ENCODE results near the gene CTDSPL. TPM values are rescaled to one million over a fixed set of nuclear protein-coding genes. Genes with fewer than 3 reads are reported as not detected.

CTDSPL gene
- total and polyA plus RNA-seq, 2 of the 13 experiments (the other 11 are each of a cell fraction or from before 2014, with no cell fraction given): 26.1 to 142 TPM

DNA sequence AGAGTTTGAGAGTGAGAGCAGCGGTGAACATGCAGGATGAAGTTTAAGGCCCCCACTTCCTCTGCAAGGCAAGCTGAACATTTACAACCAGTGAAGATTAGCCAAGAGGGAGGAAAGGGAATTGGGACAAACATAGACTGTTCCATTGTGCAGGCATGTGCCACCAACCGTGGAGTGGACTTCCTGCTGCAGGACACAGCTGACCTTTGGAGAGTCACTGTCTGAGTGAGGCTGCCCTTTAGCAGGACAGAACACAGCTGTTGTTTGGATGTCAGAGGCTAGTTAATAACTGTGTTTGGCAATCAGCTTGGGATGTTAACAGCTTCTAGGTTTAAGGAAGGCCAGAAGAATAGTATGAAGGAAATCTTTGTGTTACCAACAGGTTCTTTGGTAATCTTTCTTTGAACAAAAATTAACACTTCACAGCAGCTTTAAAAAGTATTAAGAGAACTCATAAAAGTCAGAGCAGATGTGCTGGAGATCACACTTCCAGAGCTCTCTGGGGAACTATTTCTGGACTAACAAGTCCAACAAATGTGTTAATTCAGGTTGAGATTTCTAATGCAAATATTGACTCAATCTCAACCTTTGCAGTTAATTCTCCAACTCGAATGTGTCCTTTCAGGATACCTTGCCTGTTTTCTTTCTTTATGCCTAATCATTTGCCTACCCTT is 31.4 kb downstream of the CTDSPL start (continued):
- TF ChIP-seq SAFB2 (CRISPR knock-in tag; IDR thresholded peaks at IDR 0.05; ENCODE audit: borderline replicate concordance, low read depth) (no peak; the same call in 1 of the 2 replicates), GZF1 (CRISPR knock-in tag; IDR thresholded peaks at IDR 0.05) (no peak), ZNF350 (CRISPR knock-in tag; IDR thresholded peaks at IDR 0.05; ENCODE audit: borderline replicate concordance, low read depth) (peak; percentile 47; the same call in 1 of the 2 replicates), TGIF2 (CRISPR knock-in tag; IDR thresholded peaks at IDR 0.05) (peak; percentile 89), ELF3 (CRISPR knock-in tag; IDR thresholded peaks at IDR 0.05) (peak; percentile 98), ZNF510 (CRISPR knock-in tag; IDR thresholded peaks at IDR 0.05; ENCODE audit: low read depth) (no peak), TP53 (CRISPR knock-in tag; conservative IDR thresholded peaks at IDR 0.05) (0 out of 2 replicates have a peak, but pooled peaks have one; percentile 29), MEIS2 (CRISPR knock-in tag; IDR thresholded peaks at IDR 0.05) (peak; percentile 61; the same call in 1 of the 2 replicates), SNRNP70 (IDR thresholded peaks at IDR 0.05; ENCODE audit: low read depth, low read length) (no peak), FOXK1 (CRISPR knock-in tag; IDR thresholded peaks at IDR 0.05; ENCODE audit: borderline replicate concordance, low read depth) (peak; percentile 17; the same call in 1 of the 2 replicates), TBP (CRISPR knock-in tag; IDR thresholded peaks at IDR 0.05) (no peak), CHCHD3 (CRISPR knock-in tag; IDR thresholded peaks at IDR 0.05) (no peak), MLLT10 (CRISPR knock-in tag; IDR thresholded peaks at IDR 0.05) (no peak), SETDB1 (CRISPR knock-in tag; IDR thresholded peaks at IDR 0.05; ENCODE audit: borderline replicate concordance) (no peak), PLRG1 (conservative IDR thresholded peaks at IDR 0.05) (no peak), ZMYM2 (CRISPR knock-in tag; IDR thresholded peaks at IDR 0.05) (no peak), WIZ (CRISPR knock-in tag; IDR thresholded peaks at IDR 0.05) (no peak), TBX3 (IDR thresholded peaks at IDR 0.05; ENCODE audit: borderline replicate concordance) (no peak), FOXK2 (IDR thresholded peaks at IDR 0.05) (no peak)
- TF ChIP-seq, protein P1, sequence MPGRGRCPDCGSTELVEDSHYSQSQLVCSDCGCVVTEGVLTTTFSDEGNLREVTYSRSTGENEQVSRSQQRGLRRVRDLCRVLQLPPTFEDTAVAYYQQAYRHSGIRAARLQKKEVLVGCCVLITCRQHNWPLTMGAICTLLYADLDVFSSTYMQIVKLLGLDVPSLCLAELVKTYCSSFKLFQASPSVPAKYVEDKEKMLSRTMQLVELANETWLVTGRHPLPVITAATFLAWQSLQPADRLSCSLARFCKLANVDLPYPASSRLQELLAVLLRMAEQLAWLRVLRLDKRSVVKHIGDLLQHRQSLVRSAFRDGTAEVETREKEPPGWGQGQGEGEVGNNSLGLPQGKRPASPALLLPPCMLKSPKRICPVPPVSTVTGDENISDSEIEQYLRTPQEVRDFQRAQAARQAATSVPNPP (CRISPR knock-in tag; IDR thresholded peaks at IDR 0.05): no peak
- TF ChIP-seq, protein P2, sequence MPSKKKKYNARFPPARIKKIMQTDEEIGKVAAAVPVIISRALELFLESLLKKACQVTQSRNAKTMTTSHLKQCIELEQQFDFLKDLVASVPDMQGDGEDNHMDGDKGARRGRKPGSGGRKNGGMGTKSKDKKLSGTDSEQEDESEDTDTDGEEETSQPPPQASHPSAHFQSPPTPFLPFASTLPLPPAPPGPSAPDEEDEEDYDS (CRISPR knock-in tag; IDR thresholded peaks at IDR 0.05): peak; percentile 46; the same call in 1 of the 2 replicates
- TF ChIP-seq, protein P3, sequence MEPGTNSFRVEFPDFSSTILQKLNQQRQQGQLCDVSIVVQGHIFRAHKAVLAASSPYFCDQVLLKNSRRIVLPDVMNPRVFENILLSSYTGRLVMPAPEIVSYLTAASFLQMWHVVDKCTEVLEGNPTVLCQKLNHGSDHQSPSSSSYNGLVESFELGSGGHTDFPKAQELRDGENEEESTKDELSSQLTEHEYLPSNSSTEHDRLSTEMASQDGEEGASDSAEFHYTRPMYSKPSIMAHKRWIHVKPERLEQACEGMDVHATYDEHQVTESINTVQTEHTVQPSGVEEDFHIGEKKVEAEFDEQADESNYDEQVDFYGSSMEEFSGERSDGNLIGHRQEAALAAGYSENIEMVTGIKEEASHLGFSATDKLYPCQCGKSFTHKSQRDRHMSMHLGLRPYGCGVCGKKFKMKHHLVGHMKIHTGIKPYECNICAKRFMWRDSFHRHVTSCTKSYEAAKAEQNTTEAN (CRISPR knock-in tag; conservative IDR thresholded peaks at IDR 0.05): peak; percentile 83; the same call in 1 of the 2 replicates
- TF ChIP-seq, protein P4, sequence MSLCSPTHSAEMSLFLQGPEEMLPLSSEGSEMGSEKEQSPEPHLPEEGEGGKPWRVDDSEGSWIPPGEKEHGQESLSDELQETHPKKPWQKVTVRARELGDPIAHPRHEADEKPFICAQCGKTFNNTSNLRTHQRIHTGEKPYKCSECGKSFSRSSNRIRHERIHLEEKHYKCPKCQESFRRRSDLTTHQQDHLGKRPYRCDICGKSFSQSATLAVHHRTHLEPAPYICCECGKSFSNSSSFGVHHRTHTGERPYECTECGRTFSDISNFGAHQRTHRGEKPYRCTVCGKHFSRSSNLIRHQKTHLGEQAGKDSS (CRISPR knock-in tag; IDR thresholded peaks at IDR 0.05; ENCODE audit: borderline replicate concordance, low read depth): peak; percentile 42; the same call in 1 of the 2 replicates
- TF ChIP-seq, protein P5, sequence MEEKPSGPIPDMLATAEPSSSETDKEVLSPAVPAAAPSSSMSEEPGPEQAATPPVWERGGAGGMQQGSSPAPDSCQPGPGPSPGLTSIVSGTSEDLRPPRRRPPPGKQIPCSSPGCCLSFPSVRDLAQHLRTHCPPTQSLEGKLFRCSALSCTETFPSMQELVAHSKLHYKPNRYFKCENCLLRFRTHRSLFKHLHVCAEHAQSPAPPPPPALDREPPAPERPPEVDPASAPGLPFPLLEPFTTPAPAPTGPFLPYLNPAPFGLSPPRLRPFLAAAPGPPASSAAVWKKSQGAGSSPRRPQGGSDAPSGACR (CRISPR knock-in tag; IDR thresholded peaks at IDR 0.05): no peak
- TF ChIP-seq, protein P6, sequence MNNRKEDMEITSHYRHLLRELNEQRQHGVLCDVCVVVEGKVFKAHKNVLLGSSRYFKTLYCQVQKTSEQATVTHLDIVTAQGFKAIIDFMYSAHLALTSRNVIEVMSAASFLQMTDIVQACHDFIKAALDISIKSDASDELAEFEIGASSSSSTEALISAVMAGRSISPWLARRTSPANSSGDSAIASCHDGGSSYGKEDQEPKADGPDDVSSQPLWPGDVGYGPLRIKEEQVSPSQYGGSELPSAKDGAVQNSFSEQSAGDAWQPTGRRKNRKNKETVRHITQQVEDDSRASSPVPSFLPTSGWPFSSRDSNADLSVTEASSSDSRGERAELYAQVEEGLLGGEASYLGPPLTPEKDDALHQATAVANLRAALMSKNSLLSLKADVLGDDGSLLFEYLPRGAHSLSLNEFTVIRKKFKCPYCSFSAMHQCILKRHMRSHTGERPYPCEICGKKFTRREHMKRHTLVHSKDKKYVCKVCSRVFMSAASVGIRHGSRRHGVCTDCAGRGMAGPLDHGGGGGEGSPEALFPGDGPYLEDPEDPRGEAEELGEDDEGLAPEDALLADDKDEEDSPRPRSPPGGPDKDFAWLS (CRISPR knock-in tag; IDR thresholded peaks at IDR 0.05; ENCODE audit: borderline replicate concordance): no peak

Data from HepG2 (cell line).